Activated CD4-positive, alpha-beta T cell treated with anti-CD3 and anti-CD28 coated beads, Interleukin-2, Interleukin-4, amounts not matched to agents 100 ng/mL and 50 ng/mL, durations not matched to agents 16 hours and 8 hours (primary cell): ENCODE results near the gene KCNK3.

Experiments used
- DNase-seq: peaks from one replicate; pipeline ENCODE4 v3.0.0-alpha.2; 2020; ENCODE audit warnings: low spot score

Gene KCNK3

DNA sequence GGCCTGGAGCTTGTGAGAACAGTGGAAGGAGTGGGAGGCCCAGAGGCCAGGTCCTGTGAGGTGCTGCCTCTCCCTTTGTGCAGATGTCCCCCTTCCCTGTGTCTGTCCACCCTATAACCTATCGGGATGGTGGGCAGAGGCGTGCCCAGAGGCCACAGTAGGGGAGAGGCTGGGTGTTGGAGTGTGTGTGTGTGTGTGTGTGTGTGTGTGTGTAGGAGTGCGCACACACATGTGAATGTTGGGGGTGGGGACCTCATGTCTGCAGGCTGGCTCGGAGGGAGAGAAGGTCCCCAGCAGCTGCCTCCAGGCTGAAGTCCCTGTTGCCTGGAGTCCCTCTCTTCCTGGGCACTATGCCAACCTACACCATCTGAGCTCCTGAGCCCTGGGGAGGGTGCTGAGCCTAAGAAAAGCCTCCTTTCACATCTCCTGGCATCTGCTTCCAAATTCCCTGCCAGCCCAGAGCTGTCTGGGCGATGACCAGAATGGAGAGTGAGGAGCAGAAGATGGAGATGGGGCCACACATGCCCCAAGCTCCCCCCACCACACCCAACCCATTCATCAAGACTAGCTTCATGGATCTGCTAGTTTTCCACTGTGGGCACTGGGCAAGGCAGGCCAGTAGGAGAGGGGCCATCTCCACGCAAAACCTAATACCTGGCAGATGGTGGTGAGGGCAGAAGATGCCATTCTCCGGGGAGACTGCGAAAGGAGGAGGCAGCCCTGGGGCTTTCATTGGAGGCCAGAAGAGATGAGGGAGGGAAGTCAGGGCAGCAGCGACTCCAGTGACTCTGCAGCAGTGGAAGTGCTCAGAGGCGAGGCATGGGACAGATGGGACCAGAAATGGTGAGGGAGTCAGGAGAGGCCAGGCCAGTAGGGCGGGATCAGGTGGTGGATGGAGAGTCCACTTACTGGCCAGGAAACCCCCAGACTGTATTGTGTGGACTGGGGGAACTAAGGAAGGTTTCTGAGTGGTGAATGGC lies 20.3 kb downstream of the KCNK3 start:
- DNase-seq, result no peak

DNA sequence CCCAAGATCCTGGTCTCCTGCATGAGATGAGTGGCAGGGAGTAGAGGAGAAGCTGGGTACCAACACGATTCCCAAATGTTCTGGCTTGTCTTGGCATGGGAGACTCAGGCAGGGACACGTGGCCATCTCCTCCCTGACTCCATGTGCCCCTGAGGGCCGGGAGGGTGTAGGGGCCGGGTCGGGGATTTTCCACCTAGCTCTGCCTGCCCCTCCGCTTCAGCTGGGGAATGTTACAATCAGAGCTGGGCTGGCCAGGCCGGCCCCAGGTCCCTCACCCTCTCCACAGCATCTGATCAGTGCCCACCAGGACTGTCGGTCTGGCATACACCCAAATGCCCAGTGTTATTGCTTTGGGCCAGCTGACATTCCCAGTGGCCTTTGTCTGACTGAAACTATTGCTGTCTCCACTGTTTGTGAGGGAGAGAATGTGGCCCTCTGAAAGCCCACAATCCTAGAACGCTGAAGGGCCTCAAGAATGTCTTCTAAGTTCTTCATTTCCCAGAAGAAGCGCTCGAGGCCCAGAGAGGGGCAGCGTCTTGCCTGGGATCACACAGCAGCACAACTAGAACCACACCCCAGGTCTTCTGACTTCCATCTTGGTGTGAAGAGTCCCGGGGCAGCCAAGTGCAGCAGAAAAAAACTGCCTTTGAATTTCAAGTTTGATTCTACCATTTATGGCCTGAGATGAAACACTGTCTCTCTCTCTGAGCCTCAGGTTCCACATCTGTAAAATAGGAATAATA lies 23.2 kb downstream of the KCNK3 start:
- DNase-seq, result no peak

DNA sequence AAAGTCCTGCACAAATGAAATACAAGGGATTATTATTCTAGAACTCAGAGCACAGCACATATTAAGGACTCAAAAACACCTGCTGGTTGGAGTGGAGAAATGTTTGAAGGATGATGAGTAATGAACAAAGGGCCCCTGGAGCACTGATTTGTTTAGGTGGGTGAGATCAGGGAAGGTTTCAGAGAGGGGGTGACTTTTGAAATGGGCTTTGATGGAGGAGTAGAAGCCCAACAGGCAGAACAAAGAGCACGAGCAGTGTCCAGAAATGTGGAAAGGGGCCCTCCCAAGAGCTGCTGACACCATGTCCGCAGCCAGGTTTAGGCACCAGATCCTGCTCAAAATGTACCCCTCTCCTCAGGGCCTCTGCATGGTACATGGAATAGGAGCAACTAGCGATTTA lies 23.8 kb downstream of the KCNK3 start:
- no peak for DNase-seq

DNA sequence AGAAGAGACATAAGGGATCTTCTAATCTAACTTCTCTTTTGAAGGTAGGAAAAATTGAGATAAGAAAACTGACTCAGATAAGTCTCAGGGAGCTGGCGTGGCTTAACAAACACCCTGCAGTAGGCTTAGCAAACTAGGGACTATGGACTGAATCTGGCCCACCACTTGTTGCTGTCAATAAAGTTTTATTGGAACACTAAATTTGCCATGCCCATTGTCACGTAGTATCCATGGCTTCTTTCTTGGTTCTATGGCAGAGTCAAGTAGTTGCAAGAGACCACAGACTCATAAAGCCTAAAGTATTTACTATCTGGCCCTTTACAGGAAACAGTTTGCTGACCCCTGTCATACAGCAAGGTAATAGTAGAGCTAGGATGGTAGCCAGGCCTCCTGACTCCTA lies 24.2 kb downstream of the KCNK3 start:
- no peak for DNase-seq

DNA sequence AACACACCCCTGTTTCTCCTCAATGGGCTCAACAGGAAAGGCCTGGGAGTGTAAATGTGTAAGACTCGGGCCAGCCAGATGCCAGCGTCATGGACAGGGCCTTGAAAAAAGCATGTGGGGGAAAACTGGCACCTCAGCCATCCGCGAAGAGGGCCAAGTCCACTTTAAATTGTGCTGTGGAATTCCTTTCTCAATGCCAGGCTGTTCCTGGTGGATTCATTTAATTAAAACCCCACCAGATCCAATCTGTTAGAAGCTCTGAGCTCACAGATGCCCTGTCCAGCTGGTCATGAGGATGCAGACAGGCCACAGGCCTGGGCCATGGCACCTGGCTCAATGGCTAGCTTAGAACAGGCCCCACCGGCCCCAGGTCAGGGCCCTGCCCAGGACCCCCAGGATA lies 24.8 kb downstream of the KCNK3 start:
- no peak for DNase-seq

DNA sequence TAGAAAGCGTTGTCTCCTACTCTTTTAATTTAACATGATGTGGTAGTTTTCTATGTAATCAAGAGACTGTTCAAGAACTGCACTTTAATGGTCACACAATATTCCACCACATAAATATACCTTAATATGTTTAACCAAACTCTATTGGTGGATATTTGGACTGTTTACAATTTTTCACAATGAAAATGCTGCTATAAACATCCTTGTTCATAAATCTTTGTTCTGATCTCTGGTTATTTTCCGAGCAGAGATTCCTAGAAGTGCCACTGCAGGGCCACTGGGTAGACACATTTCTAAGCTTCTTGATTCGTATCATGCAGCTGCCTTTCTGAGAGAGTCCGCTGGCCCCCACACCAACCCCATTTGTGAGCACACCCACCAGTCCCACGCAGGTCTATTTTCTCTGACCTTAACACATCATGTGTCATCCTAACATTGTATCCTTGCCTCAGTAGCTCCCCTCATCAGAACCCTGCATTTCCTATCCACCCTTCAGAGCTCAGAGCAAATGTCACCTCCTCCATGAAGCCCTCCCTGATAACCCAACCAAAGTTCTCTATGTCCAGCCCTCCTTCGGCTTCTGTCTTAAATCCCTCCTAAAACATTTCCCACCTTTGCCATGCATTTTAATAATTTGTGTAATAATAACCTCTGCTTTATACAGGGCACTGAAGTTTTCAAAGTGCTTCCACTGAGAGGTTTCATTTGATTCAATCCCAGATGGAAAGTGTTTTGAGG lies 26.6 kb downstream of the KCNK3 start:
- no peak for DNase-seq

DNA sequence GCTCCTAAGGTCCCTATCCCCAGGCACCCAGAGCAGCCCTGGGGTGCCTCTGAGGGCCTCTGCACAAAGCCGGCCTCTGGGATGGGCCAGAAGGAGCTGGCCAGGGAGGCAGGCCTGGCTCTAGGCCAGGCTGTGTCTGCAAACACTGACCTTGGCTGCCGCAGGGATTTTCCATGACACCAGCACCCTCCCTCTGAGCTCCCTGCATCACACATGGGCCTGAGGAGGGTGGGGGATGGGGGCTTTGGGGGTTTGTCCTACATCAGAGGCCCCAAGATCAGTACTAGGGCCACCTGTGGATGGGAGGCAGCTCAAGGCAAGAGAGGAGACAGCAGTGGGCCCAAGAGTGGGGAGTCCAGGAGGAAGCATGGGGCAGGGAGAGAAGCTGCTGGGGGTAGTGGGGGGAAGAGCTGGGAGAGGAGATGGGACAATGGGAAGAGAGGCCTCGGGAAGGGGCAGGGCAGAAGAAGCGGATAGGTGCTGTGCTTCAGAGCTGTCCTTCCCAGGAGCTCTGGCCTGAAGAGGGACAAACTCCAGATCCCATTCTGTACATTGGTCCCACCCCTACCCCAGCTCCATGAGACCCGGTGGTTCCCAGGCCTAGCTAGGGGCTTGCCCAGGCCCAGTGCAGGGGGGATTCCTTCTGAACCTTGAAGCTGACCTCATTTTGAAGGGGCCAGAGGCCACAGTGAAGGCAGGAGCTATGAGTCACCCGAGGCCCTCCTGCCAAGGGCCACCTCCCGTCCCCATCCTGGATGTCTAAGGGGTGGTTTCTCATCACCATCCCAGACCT lies 28.0 kb downstream of the KCNK3 start:
- no peak for DNase-seq

DNA sequence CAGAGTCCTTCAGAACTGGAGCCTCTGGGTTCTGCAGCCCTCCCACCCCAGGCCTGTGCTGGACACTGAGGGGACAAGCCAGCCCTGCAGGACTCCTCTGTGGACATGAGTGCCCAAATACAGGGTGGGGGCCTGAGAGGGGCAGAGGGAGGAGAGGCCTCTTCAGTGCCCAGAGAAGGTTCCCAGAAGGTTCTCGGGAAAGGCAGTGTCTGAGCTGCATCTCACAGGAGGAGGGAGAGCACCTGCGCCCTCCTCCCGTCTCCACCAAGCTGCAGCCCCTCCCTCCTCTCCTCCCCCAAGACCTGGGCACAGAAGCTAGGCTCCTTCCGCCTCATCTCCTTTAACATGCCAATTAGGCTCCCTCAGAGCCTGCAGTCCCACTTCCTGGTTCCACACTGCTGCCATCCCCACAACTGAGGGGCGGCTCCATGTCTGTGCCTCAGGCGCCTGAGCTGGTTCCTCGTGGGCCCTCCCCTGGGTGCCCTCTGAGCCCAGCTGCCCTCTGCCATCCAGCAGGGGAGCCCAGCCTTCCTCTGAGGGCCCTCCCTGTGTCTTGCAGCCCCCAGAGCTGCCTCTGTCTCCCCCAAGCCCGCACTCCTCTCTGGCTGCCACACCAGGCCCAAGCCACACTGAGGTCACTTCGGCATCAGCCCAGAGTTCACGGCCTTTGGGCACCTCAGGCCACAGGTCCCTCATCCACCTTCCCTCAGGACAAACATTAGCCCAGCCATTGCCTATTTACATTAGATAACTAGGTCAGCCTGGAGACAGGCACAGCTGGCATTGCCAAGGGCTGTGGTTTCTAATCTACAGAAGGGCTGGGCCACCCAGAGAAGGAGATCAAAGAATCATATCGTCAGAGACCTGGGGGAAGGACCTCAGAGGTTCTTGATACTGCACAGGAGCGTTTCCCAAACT lies 28.9 kb downstream of the KCNK3 start:
- no peak for DNase-seq

DNA sequence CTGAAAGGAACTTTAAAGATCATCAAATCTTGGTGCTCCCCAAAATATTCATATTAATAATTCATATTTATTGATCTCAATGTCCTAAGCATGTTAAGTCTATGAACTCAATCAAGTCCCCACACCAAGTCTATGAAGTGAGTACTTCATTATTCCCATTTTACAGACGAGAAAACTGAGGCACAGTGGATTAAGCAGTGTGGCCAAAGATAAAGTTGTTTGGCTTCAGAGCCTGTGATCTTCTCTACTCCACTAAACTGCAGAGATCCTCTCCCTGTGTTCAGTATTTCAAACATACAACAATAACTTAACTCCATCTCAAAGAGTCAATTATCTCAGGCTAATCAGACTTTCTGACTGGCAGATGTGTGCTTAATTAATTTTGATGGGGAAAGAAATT lies 29.8 kb downstream of the KCNK3 start:
- no peak for DNase-seq

DNA sequence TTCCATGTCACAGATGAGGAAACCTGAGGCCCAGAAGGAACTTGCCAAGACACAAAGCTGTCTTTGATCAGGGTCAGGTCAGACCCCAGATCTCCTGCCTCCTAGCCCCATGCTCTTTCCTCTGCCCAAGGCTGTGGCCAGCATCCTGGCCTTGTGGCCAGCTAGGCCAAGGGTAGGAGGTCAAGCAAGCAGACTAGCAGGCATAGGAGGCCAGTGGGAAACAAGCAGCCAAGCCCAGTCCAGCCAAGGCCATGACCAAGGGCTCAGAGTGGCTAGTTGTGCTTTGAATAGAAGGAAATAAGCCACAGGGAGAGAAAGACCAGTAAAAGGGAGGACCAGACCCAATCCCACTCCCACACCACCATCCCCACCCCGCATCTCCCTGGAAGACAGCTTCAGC lies 30.4 kb downstream of the KCNK3 start:
- DNase-seq, result no peak

DNA sequence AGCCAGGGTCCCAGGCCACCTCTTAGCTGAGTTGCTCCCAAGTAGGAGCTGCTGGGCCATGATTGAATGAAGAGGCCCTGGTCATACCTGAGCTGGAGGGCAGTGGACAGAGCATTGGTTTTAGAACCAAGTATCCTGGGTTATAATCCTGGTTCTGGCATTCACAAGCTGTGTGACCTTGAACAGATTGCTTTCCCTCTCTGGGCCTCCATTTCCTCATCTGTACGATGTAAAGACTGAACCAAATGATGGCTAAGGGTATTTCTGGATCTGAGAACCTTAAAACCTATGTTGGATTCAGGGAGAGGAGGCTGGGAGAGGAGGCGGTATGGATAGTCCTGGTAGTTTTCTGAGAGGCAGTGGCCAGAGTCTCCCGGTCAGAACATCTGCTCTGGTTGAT lies 31.0 kb downstream of the KCNK3 start:
- DNase-seq, result no peak

DNA sequence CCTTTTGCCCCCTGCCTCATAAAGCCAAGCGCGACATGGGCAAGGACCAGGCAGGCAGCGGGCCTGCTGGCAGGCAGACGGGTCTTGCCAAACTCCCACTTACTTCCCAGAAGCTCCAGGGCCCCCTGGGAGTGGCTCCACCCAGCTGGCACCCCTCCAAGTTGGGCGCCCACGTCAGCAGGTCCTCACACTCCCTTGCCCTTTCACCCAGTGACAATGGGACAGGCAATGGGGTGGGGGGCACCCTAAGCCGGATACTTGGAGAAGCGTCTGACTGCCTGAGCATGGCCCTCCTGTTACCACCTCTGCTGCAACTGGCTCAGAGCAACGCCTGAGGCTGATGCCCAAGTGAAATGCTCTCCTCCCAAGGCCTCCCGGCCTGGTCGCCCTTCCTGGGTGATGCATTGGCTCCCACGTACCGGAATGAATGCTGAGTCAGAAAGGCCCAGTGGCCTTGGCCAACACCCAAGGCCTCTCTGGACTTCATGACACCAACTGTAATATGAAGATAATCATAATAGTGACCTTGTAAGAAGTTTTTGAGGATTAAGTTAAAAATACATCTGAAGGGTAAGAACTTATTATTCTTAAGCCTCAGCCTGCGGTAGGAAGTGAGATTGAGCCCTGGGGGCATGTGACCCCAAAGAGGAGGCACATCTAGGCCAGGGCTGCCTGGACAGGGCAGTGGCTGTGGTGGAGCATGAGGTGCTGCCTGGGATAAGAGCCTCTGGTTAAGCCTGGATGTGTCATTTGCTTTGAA lies 31.6 kb downstream of the KCNK3 start:
- no peak for DNase-seq

DNA sequence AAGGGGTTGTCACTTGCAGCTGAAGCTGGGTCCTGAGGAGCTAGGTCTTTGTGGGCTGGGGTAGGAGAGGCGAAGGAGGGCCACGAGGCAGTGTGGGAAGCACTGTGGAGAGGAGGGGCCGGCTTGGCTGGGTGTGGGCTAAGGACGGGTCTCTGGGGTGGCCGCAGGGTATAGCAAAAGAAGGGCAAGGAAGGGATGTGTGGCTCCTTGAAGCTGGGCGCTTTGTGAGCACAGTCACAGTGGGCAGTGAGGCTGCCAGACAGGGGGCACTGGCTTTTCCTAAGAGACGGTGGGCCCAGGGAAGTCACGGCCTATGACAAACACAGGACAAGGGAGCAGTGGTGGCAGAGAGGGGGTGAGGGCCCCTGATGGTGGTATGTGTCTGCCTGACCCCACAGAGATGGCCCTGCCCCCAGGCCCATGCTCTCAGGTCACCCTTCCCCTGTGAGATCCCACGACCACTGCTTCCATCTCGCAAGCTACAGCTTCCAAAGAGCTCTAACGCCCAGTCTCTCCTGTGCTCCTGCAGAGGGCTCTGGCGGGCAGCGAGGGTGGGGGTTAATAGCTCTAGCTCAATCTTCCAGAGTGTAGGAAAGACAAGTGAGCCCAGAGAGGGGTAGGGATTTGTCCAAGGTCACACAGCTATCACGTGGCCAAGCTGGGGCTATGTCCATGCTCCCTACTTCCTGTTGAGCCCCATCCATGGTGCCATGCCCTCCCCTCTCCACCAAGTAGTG lies 32.4 kb downstream of the KCNK3 start:
- no peak for DNase-seq

DNA sequence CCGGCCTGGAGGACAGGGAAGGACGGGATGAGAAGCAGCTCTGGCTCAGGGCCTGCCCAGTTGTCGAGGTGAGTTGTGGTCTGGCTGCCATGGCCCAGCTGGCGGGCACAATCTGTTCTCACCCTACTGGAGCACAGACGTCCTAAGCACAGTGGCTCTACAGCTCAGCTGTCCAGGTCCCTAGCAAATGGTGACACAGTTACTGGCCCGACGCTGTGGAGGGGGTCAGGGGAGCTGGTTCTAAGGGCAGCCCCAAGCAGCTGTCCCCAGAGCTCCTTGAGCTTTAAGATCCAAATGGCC lies 32.9 kb downstream of the KCNK3 start:
- no peak for DNase-seq

DNA sequence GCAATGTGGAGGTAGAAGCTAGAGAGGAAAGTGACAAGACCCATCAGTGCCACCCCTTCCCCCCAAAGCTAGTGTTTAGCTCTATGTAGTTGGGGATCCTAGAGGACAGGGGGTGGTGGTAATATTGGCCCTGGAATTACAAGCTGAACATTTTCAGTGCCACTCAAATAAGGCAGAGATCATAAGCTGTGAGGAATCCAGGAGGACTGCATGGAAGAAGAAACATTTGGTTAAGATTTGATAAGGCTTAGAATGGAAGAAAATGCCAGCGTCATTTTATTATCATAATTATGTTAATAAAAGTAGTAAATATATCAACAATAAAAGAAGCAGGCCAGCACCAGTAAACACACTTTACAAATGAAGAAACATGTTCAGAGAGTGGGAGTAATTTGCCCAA lies 33.7 kb downstream of the KCNK3 start:
- DNase-seq, result no peak

DNA sequence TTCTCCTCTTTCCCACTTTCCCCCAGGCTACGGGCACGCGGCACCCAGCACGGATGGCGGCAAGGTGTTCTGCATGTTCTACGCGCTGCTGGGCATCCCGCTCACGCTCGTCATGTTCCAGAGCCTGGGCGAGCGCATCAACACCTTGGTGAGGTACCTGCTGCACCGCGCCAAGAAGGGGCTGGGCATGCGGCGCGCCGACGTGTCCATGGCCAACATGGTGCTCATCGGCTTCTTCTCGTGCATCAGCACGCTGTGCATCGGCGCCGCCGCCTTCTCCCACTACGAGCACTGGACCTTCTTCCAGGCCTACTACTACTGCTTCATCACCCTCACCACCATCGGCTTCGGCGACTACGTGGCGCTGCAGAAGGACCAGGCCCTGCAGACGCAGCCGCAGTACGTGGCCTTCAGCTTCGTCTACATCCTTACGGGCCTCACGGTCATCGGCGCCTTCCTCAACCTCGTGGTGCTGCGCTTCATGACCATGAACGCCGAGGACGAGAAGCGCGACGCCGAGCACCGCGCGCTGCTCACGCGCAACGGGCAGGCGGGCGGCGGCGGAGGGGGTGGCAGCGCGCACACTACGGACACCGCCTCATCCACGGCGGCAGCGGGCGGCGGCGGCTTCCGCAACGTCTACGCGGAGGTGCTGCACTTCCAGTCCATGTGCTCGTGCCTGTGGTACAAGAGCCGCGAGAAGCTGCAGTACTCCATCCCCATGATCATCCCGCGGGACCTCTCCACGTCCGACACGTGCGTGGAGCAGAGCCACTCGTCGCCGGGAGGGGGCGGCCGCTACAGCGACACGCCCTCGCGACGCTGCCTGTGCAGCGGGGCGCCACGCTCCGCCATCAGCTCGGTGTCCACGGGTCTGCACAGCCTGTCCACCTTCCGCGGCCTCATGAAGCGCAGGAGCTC lies 35.4 kb downstream of the KCNK3 start:
- DNase-seq, result no peak

DNA sequence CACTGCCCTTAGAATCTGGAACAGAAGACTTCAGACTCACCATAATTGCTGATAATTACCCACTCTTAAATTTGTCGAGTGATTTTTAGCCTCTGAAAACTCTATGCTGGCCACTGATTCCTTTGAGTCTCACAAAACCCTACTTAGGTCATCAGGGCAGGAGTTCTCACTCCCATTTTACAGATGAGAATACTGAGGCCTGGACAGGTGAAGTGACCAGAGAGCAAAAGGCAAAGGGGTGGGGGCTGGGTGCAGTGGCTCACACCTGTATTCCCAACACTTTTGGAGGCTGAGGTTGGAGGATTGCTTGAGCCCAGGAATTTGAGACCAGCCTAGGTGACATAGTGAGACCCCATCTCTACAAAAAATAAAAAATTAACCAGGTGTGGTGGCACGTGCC lies 36.8 kb downstream of the KCNK3 start:
- DNase-seq, result no peak
